ENCODE results near the gene GLI3. TPM values are rescaled to one million over a fixed set of nuclear protein-coding genes. Genes with fewer than 3 reads are reported as not detected.

The GLI3 gene
- total and polyA plus RNA-seq, 12 donors, result 0.51 to 9.1 (median 5.3) TPM

DNA sequence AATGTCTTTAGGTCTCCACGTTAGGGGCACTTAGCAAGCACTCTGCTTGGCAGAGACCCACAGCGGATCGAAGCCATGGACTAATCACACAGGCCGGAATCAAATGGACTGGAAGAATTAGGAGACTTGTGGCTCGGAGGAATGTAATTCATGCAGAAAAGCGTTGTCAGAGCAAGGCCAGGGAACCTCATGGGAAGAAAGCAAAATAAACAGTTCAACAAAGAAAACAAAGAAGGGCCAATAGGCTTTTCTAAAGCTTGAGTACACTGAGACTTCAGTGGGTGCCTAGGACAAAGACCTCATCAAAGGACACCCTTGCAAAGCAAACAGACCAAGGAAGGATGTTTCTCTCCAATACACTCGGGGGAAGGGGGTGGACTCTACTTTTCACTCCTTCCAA lies 171.1 kb downstream of the GLI3 start:
- Histone ChIP-seq H3K27ac (no peak overlapping the region), H3K9me3 (no peaks in the 10 kb centered on the region), H3K4me3 (no peak overlapping the region), H3K36me3 (no peaks in the 10 kb centered on the region), H3K27me3 (no peaks in the 10 kb centered on the region), H3K4me1 (peaks cover 0 to 5% (median 0%) of the 10 kb centered on the region in 9 donors)
- 74 to 81% methylated on average over 7 of the region's 7 CpGs for WGBS, 2 donors
- ATAC-seq (no peak), DNase-seq (no peak)
- intact Hi-C loops (cut with DNase I), result no loop called here
- TF ChIP-seq, protein P1, sequence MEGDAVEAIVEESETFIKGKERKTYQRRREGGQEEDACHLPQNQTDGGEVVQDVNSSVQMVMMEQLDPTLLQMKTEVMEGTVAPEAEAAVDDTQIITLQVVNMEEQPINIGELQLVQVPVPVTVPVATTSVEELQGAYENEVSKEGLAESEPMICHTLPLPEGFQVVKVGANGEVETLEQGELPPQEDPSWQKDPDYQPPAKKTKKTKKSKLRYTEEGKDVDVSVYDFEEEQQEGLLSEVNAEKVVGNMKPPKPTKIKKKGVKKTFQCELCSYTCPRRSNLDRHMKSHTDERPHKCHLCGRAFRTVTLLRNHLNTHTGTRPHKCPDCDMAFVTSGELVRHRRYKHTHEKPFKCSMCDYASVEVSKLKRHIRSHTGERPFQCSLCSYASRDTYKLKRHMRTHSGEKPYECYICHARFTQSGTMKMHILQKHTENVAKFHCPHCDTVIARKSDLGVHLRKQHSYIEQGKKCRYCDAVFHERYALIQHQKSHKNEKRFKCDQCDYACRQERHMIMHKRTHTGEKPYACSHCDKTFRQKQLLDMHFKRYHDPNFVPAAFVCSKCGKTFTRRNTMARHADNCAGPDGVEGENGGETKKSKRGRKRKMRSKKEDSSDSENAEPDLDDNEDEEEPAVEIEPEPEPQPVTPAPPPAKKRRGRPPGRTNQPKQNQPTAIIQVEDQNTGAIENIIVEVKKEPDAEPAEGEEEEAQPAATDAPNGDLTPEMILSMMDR (IDR thresholded peaks at IDR 0.05), result no peak

DNA sequence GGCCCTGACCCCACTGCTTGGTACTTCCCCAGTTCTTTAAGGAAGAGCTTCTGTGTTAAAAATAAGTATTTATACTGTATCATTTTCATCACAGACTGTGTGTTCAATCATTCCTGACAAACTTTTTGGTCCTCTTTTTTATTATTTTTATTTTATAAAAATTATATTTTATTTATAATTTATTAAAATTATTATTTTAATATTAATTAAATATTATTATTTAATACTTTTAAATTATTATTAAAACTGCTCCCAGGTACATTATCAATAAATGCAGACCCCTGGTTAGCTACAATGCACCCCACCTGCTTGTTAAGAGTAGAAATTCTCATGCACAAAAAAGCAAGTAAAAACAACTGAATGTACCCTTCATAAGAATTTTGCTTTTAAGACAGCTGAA lies 172.0 kb downstream of the GLI3 start:
- no peaks in the 10 kb centered on the region for H3K9me3 ChIP-seq
- ATAC-seq (no peak), DNase-seq (no peak)
- H3K27ac ChIP-seq, result no peak overlapping the region
- TF ChIP-seq, protein P1 (IDR thresholded peaks at IDR 0.05), result no peak
- peaks cover 0 to 7% (median 0%) of the 10 kb centered on the region in 9 donors for H3K4me1 ChIP-seq
- no peak overlapping the region for H3K4me3 ChIP-seq
- no peaks in the 10 kb centered on the region for H3K27me3 ChIP-seq
- intact Hi-C loops (cut with DNase I), result no loop called here
- no peaks in the 10 kb centered on the region for H3K36me3 ChIP-seq

DNA sequence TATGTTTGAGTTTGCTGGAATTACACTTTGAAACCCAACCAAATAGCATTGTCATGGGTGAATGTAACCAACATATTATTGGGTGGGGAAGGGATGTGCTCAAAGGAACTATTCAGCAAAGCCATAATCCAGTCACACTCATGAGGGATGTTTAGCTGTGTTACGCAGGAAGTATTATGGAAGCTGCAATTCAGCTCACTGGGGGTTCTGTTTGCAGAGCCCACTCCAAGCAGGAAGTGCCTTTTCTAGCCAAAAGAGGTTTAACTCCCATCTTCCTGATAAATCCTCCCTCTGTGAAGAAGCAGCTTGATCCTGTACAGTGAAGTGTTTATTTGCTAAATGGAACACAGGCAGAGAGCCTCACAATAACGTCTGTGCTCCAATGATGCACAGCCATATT lies 172.5 kb downstream of the GLI3 start:
- 82 to 87% methylated on average over 2 of the region's 2 CpGs for WGBS, 2 donors
- Histone ChIP-seq H3K27me3 (no peaks in the 10 kb centered on the region), H3K4me1 (peaks cover 0 to 7% (median 0%) of the 10 kb centered on the region in 9 donors), H3K27ac (no peak overlapping the region), H3K4me3 (no peak overlapping the region), H3K36me3 (no peaks in the 10 kb centered on the region), H3K9me3 (no peaks in the 10 kb centered on the region)
- no peak for ATAC-seq
- TF ChIP-seq, protein P1 (IDR thresholded peaks at IDR 0.05), result no peak
- no peak for DNase-seq
- intact Hi-C loops (cut with DNase I), result no loop called here

DNA sequence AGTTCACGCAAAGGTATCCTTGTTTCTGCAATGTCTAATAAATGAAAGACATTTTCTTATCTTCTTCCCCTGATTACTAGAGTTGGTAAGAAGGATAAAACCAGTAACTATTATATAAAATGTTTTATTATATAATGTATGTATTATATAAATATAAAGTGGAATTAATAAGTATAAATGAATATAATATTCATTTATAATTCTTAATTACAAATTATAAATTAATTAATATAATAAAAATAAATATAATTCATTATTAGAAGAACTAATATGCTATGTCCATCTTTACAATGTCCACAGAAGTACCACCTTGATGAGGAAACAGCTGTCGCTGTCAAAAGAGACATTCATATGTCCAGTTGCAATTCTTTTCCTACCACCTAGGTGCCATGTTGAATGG lies 177.7 kb downstream of the GLI3 start:
- ATAC-seq (no peak), DNase-seq (no peak)
- H3K4me3 ChIP-seq, result no peak overlapping the region
- TF ChIP-seq, protein P1 (IDR thresholded peaks at IDR 0.05), result no peak
- peaks cover 0 to 7% (median 0%) of the 10 kb centered on the region in 9 donors for H3K4me1 ChIP-seq
- H3K27me3 ChIP-seq, result no peaks in the 10 kb centered on the region
- intact Hi-C loops (cut with DNase I), result no loop called here
- WGBS, 2 donors, result 66 to 74% methylated on average over 2 of the region's 2 CpGs
- H3K36me3 ChIP-seq, result no peaks in the 10 kb centered on the region
- H3K9me3 ChIP-seq, result no peaks in the 10 kb centered on the region
- no peak overlapping the region for H3K27ac ChIP-seq
